D721Med (cell line): ENCODE measurements around the gene SFRP5.

Experiments used
- DNase-seq: peaks from one replicate; pipeline ENCODE4 v3.0.0; 2011; ENCODE audit warnings: low spot score; ENCODE audit not compliant: insufficient read length
- FAIRE-seq: peaks from 2 replicates; lab custom pipeline; 2011; peaks lifted over from hg19 to GRCh38; lab: Jason Lieb, UNC
- CTCF ChIP-seq: IDR thresholded peaks from 2 replicates; pipeline ENCODE4 v1.5.1; 2012; ENCODE audit warnings: mild to moderate bottlenecking, control low read depth; ENCODE audit not compliant: insufficient read depth; ENCODE audit errors: missing control alignments

SFRP5 gene

GRCh38 chr10:97771913-97772823, at the start of gene SFRP5:
Gene SFRP5 (minus strand): TSS chr10:97771999. CDS start chr10:97771833, 166 bp downstream.
- no peak for TF ChIP-seq CTCF
- FAIRE-seq, result no peak
- DNase-seq, result no peak

- DNase-seq (no peak), FAIRE-seq (no peak)
- no peak for TF ChIP-seq CTCF
These were observed 48.4 kb upstream of the SFRP5 start for GRCh38 chr10:97820096-97820704.

GRCh38 chr10:97818572-97818971, 46.8 kb upstream of the SFRP5 start:
- no peak for TF ChIP-seq CTCF
- no peak for DNase-seq

GRCh38 chr10:97816609-97817008, 44.8 kb upstream of the SFRP5 start:
- no peak for TF ChIP-seq CTCF
- FAIRE-seq (no peak), DNase-seq (no peak)

More at GRCh38 chr10:97818572-97818971, 46.8 kb upstream of the SFRP5 start:
- FAIRE-seq, result no peak

GRCh38 chr10:97814996-97815395, 43.2 kb upstream of the SFRP5 start:
- FAIRE-seq, result no peak
- no peak for DNase-seq
- TF ChIP-seq CTCF, result no peak

GRCh38 chr10:97813311-97813710, 41.5 kb upstream of the SFRP5 start:
- no peak for FAIRE-seq
- TF ChIP-seq CTCF, result no peak
- DNase-seq, result no peak

GRCh38 chr10:97812696-97813095, 40.9 kb upstream of the SFRP5 start:
- DNase-seq, result no peak
- TF ChIP-seq CTCF, result no peak
- FAIRE-seq, result no peak
